Parathyroid adenoma (tissue), 2 donors: ENCODE data around the gene SYNPO2.

ENCODE experiments used
- H2AFZ ChIP-seq: fragments of 300-600 bp; sonication (generic); one replicate; pipeline ENCODE4 v1.7.0; 2017; ENCODE audit warnings: antibody characterized with exemption, mild to moderate bottlenecking
- H3K27ac ChIP-seq: fragments of 300-600 bp; sonication (generic); one replicate; pipeline ENCODE4 v1.7.0; 2017
- H3K27me3 ChIP-seq: fragments of 300-600 bp; sonication (generic); one replicate; pipeline ENCODE4 v1.7.0; 2017; ENCODE audit warnings: low read length; ENCODE audit not compliant: control insufficient read depth, insufficient read depth
- H3K36me3 ChIP-seq: fragments of 300-600 bp; sonication (generic); one replicate; pipeline ENCODE4 v1.7.0; 2017; ENCODE audit warnings: low read length; ENCODE audit not compliant: control insufficient read depth, insufficient read depth
- H3K4me1 ChIP-seq: fragments of 300-600 bp; sonication (generic); one replicate; pipeline ENCODE4 v1.7.0; 2017; ENCODE audit warnings: control low read depth
- H3K4me2 ChIP-seq: fragments of 300-600 bp; sonication (generic); one replicate; pipeline ENCODE4 v1.7.0; 2017; ENCODE audit warnings: low read length
- H3K4me3 ChIP-seq: fragments of 300-600 bp; sonication (generic); one replicate; pipeline ENCODE4 v1.7.0; 2017; ENCODE audit warnings: low read depth, low read length
- H3K79me2 ChIP-seq: fragments of 300-600 bp; sonication (generic); one replicate; pipeline ENCODE4 v1.7.0; 2017; ENCODE audit warnings: control low read depth
- H3K9ac ChIP-seq: fragments of 300-600 bp; sonication (generic); one replicate; pipeline ENCODE4 v1.7.0; 2017; ENCODE audit warnings: mild to moderate bottlenecking
- H3K9me3 ChIP-seq: fragments of 300-600 bp; sonication (generic); one replicate; pipeline ENCODE4 v1.7.0; 2017; ENCODE audit warnings: low read length; ENCODE audit not compliant: control insufficient read depth
- TF ChIP-seq, protein P1 (sequence below): fragments of 300-600 bp; sonication (generic); IDR thresholded peaks from one replicate; pipeline ENCODE4 v1.7.0; 2017; ENCODE audit warnings: antibody characterized with exemption, mild to moderate bottlenecking
- donor health status: primary hyperparathyroidism.

SYNPO2 gene

DNA sequence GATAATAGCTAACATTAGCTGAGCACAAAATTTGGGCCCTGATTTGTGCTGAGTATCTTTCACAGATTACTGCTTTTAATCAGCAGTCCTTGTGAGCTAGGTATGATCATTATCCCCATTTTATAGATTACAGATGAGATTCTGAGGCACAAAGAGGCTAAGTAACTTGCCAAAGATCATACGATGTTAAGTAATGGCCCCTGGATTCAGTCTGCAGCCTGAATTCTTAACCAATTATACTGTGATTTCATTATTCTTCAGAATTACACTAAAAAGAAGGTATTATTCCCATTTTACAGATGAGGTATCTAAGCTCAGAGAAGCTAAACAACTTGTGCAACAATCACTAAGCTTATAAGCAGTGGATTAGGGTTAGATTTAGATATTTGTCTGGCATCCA is 149.1 kb downstream of the SYNPO2 start:
- Histone ChIP-seq H3K9ac (no peak overlapping the region), H3K79me2 (no peaks in the 10 kb centered on the region), H3K27me3 (no peaks in the 10 kb centered on the region), H3K27ac (peak overlapping the region; percentile 49), H3K4me1 (no peaks in the 10 kb centered on the region), H3K36me3 (no peaks in the 10 kb centered on the region), H3K4me3 (no peak overlapping the region), H3K4me2 (no peak overlapping the region), H3K9me3 (no peaks in the 10 kb centered on the region), H2AFZ (no peak overlapping the region)
- TF ChIP-seq, protein P1, sequence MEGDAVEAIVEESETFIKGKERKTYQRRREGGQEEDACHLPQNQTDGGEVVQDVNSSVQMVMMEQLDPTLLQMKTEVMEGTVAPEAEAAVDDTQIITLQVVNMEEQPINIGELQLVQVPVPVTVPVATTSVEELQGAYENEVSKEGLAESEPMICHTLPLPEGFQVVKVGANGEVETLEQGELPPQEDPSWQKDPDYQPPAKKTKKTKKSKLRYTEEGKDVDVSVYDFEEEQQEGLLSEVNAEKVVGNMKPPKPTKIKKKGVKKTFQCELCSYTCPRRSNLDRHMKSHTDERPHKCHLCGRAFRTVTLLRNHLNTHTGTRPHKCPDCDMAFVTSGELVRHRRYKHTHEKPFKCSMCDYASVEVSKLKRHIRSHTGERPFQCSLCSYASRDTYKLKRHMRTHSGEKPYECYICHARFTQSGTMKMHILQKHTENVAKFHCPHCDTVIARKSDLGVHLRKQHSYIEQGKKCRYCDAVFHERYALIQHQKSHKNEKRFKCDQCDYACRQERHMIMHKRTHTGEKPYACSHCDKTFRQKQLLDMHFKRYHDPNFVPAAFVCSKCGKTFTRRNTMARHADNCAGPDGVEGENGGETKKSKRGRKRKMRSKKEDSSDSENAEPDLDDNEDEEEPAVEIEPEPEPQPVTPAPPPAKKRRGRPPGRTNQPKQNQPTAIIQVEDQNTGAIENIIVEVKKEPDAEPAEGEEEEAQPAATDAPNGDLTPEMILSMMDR, result no peak

DNA sequence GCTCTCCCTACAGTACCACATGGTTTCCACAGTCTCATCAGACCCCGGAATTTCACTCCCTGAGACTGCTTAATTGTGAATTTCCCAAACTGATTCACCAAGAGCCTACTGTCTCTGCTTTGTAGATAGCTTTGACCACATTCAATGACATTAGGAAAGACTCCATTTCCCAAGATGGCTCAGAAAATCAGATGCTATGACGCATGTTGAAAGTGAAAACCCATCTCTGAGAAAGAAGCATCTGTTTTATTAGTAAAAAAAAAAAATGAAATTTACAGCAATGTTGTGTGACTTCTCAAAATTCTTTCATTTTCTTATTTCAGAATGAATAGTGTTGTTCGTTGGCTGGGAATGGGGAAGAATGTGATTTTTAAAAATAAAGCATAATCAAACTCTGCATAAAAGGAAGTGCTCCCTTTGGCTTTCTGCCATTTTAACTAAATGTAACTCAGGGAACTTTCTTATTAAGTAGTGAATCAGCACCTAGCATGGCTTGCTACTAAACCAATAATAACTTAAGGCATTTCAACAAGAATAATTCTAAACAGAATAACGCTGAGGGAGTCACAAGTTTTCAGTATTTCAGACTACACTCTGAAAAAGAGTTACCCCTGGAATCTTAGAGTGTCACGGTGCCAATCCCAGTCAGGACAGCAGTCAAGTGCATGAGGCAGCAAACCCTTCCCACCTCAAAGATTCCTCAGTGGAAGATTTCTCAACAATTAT is 149.6 kb downstream of the SYNPO2 start:
- TF ChIP-seq, protein P1, result no peak
- Histone ChIP-seq H3K27me3 (no peaks in the 10 kb centered on the region), H3K27ac (peak overlapping the region; percentile 49)

DNA sequence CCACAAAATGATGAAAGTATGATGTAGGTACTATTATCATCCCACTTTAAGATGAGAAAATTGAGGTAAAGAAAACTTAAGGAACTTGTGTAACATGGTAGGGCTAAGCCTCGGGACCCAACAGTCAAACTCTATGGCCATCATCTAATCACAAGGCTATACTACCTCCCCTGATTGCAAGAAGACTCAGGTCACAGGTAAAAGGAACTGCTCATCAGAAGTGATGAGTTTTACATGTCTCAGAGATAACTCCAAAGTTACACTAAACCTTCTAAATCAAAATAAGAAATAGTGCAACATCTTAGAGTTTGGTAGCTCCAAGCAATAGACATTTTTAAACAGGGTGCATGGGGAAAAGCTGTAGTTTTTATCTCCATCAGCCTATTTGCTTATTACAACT is 150.5 kb downstream of the SYNPO2 start:
- no peak overlapping the region for H2AFZ ChIP-seq
- no peaks in the 10 kb centered on the region for H3K9me3 ChIP-seq
- no peak overlapping the region for H3K9ac ChIP-seq
- no peaks in the 10 kb centered on the region for H3K36me3 ChIP-seq
- H3K4me3 ChIP-seq, result no peak overlapping the region
- H3K4me2 ChIP-seq, result no peak overlapping the region
- no peaks in the 10 kb centered on the region for H3K27me3 ChIP-seq
- no peak overlapping the region for H3K27ac ChIP-seq
- H3K79me2 ChIP-seq, result no peaks in the 10 kb centered on the region
- no peaks in the 10 kb centered on the region for H3K4me1 ChIP-seq
- TF ChIP-seq, protein P1, result no peak

More for the DNA sequence above, 149.6 kb downstream of the SYNPO2 start:
- Histone ChIP-seq H2AFZ (no peak overlapping the region), H3K9ac (no peak overlapping the region), H3K9me3 (no peaks in the 10 kb centered on the region), H3K4me1 (no peaks in the 10 kb centered on the region), H3K4me3 (no peak overlapping the region), H3K79me2 (no peaks in the 10 kb centered on the region), H3K4me2 (no peak overlapping the region), H3K36me3 (no peaks in the 10 kb centered on the region)

DNA sequence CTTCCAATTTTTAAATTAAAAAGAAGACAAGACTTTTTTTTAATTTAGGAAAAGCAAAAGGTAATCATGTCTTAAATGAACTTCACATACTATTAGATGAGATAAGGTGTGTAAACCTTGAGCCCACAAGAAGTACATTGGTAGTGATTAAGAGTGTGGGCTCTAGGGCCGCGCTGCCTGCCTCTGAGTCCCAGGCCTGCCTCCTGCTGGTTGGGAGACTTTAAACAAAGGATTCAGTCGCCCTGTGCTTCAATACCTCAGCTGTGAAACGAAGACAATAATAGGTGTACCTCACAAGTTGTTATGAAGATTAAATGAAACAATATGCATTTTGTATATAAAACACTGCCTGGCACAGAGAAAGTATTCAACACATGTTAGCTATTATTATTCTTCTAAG is 151.1 kb downstream of the SYNPO2 start:
- no peak overlapping the region for H2AFZ ChIP-seq
- H3K36me3 ChIP-seq, result no peaks in the 10 kb centered on the region
- no peaks in the 10 kb centered on the region for H3K79me2 ChIP-seq
- H3K4me3 ChIP-seq, result no peak overlapping the region
- H3K9ac ChIP-seq, result no peak overlapping the region
- H3K4me1 ChIP-seq, result no peaks in the 10 kb centered on the region
- no peaks in the 10 kb centered on the region for H3K9me3 ChIP-seq
- H3K4me2 ChIP-seq, result no peak overlapping the region
- no peak overlapping the region for H3K27ac ChIP-seq
- TF ChIP-seq, protein P1, result no peak
- no peaks in the 10 kb centered on the region for H3K27me3 ChIP-seq

DNA sequence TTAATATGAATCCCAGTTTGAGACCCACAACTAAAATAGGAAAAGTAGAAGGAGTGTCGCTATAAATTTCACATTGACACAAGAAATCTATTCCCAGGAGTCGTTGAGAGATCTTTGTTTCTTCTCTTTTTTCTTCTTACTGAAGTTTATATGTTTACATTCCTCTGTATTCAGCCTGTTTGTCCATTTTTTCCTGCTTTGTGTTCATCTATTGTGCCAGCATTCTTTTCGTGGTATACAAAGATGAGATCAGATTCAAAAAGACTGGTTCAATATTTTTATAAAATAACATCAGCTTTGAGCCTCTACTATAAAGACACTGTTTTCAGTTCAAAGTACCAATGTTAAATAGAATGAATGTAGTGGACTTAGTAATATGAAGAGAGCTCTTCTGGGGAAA is 151.6 kb downstream of the SYNPO2 start:
- Histone ChIP-seq H3K4me3 (no peak overlapping the region), H3K36me3 (no peaks in the 10 kb centered on the region), H2AFZ (no peak overlapping the region), H3K4me2 (no peak overlapping the region), H3K79me2 (no peaks in the 10 kb centered on the region), H3K27me3 (no peaks in the 10 kb centered on the region), H3K27ac (no peak overlapping the region), H3K4me1 (no peaks in the 10 kb centered on the region), H3K9ac (no peak overlapping the region), H3K9me3 (no peaks in the 10 kb centered on the region)
- TF ChIP-seq, protein P1, result no peak
